Measurements from ENCODE around the gene DDX3Y.

Gene DDX3Y

GRCh38 chrY:12898604-12899003 lies 6.1 kb upstream of the DDX3Y start:
- no peak overlapping the region for H3K9ac ChIP-seq (ENCODE audit: low read depth, low read length, poor library complexity)
- no peak overlapping the region for H2AFZ ChIP-seq (ENCODE audit: low read length)
- H4K91ac ChIP-seq (ENCODE audit: low read depth, low read length, poor library complexity), result no peak overlapping the region
- no peak for DNase-seq (ENCODE audit: low spot score)
- H3K27me3 ChIP-seq (ENCODE audit: control insufficient read depth in 3 of 3, insufficient read depth in 3 of 3, low read depth in 1 of 3, low read length in 3 of 3), result no peaks in the 10 kb centered on the region
- no peaks in the 10 kb centered on the region for H3K9me3 ChIP-seq (replicated peaks in 1 of 2; ENCODE audit: control insufficient read depth in 2 of 2, insufficient read depth in 1 of 2, low read depth in 1 of 2, low read length in 2 of 2)
- no peak overlapping the region for H3K27ac ChIP-seq (replicated peaks; ENCODE audit: low read length)
- no peak overlapping the region for H2BK5ac ChIP-seq (ENCODE audit: low read length)
- H2BK15ac ChIP-seq (ENCODE audit: low read length), result no peak overlapping the region
- no CpG with 5 or more reads among the region's 2 CpGs for WGBS, 2 donors (ENCODE audit: extremely low coverage in 2 of 2, insufficient read length in 2 of 2, insufficient replicate concordance in 1 of 2)
- no peak overlapping the region for H3K4ac ChIP-seq (ENCODE audit: low read length)
- no peak overlapping the region for H3K4me2 ChIP-seq (ENCODE audit: insufficient read depth, low read length, poor library complexity, severe bottlenecking)
- no peaks in the 10 kb centered on the region for H3K36me3 ChIP-seq (replicated peaks in 1 of 2; ENCODE audit: control insufficient read depth in 2 of 2, insufficient read depth in 2 of 2, low read length in 2 of 2)
- no peak overlapping the region for H3K4me3 ChIP-seq (ENCODE audit: low read length in 2 of 2)
- no peaks in the 10 kb centered on the region for H3K79me1 ChIP-seq (ENCODE audit: low read depth, low read length)
- no peak overlapping the region for H3K14ac ChIP-seq (ENCODE audit: low read length)
- no peak overlapping the region for H2BK120ac ChIP-seq (ENCODE audit: low read depth, low read length)
- no peak overlapping the region for H2BK12ac ChIP-seq (ENCODE audit: low read length)
- no peak overlapping the region for H2AK5ac ChIP-seq (ENCODE audit: low read depth, low read length)
- H3K18ac ChIP-seq (ENCODE audit: low read length), result no peak overlapping the region
- H3K4me1 ChIP-seq (ENCODE audit: control insufficient read depth in 2 of 2, insufficient read depth in 1 of 2, low read depth in 1 of 2, low read length in 2 of 2), result no peaks in the 10 kb centered on the region
- H3K23ac ChIP-seq (ENCODE audit: low read depth, low read length, poor library complexity), result no peak overlapping the region
- H4K8ac ChIP-seq (ENCODE audit: low read depth, low read length), result no peak overlapping the region

GRCh38 chrY:12905517-12905872 lies 827 bp downstream of the DDX3Y start:
- Histone ChIP-seq H3K14ac (ENCODE audit: low read length) (no peak overlapping the region), H4K8ac (ENCODE audit: low read depth, low read length) (no peak overlapping the region), H2BK120ac (ENCODE audit: low read depth, low read length) (no peak overlapping the region), H2AFZ (ENCODE audit: low read length) (no peak overlapping the region), H2BK5ac (ENCODE audit: low read length) (no peak overlapping the region), H2BK15ac (ENCODE audit: low read length) (no peak overlapping the region), H3K27me3 (ENCODE audit: control insufficient read depth in 3 of 3, insufficient read depth in 3 of 3, low read depth in 1 of 3, low read length in 3 of 3) (no peaks in the 10 kb centered on the region), H4K91ac (ENCODE audit: low read depth, low read length, poor library complexity) (no peak overlapping the region), H3K9me3 (replicated peaks in 1 of 2; ENCODE audit: control insufficient read depth in 2 of 2, insufficient read depth in 1 of 2, low read depth in 1 of 2, low read length in 2 of 2) (no peaks in the 10 kb centered on the region), H3K9ac (ENCODE audit: low read depth, low read length, poor library complexity) (peak overlapping the region; percentile 64), H3K4me1 (ENCODE audit: control insufficient read depth in 2 of 2, insufficient read depth in 1 of 2, low read depth in 1 of 2, low read length in 2 of 2) (no peaks in the 10 kb centered on the region), H2BK12ac (ENCODE audit: low read length) (no peak overlapping the region), H3K79me1 (ENCODE audit: low read depth, low read length) (peaks cover 1% of the 10 kb centered on the region), H3K18ac (ENCODE audit: low read length) (peak overlapping the region; percentile 87), H3K36me3 (replicated peaks in 1 of 2; ENCODE audit: control insufficient read depth in 2 of 2, insufficient read depth in 2 of 2, low read length in 2 of 2) (no peaks in the 10 kb centered on the region), H3K4me2 (ENCODE audit: insufficient read depth, low read length, poor library complexity, severe bottlenecking) (peak overlapping the region; percentile 23), H3K4me3 (ENCODE audit: low read length in 2 of 2) (peak overlapping the region in 1 of 2 donors; percentile 99), H3K27ac (replicated peaks; ENCODE audit: low read length) (peak overlapping the region; percentile 78), H3K4ac (ENCODE audit: low read length) (no peak overlapping the region), H3K23ac (ENCODE audit: low read depth, low read length, poor library complexity) (no peak overlapping the region), H2AK5ac (ENCODE audit: low read depth, low read length) (no peak overlapping the region)
- WGBS, 2 donors (ENCODE audit: extremely low coverage in 2 of 2, insufficient read length in 2 of 2, insufficient replicate concordance in 1 of 2), result no CpG with 5 or more reads among the region's 19 CpGs
- DNase-seq (ENCODE audit: low spot score), result no peak

- Histone ChIP-seq H3K4me2 (ENCODE audit: insufficient read depth, low read length, poor library complexity, severe bottlenecking) (peak overlapping the region; percentile 26), H3K27ac (replicated peaks; ENCODE audit: low read length) (no peak overlapping the region), H3K14ac (ENCODE audit: low read length) (no peak overlapping the region), H3K27me3 (ENCODE audit: control insufficient read depth in 3 of 3, insufficient read depth in 3 of 3, low read depth in 1 of 3, low read length in 3 of 3) (no peaks in the 10 kb centered on the region), H2AK5ac (ENCODE audit: low read depth, low read length) (no peak overlapping the region), H2BK12ac (ENCODE audit: low read length) (no peak overlapping the region), H2BK120ac (ENCODE audit: low read depth, low read length) (no peak overlapping the region), H3K36me3 (replicated peaks in 1 of 2; ENCODE audit: control insufficient read depth in 2 of 2, insufficient read depth in 2 of 2, low read length in 2 of 2) (no peaks in the 10 kb centered on the region), H3K4ac (ENCODE audit: low read length) (no peak overlapping the region), H3K9ac (ENCODE audit: low read depth, low read length, poor library complexity) (no peak overlapping the region), H2AFZ (ENCODE audit: low read length) (no peak overlapping the region), H4K8ac (ENCODE audit: low read depth, low read length) (no peak overlapping the region), H2BK5ac (ENCODE audit: low read length) (no peak overlapping the region), H3K4me3 (ENCODE audit: low read length in 2 of 2) (peak overlapping the region in 1 of 2 donors; percentile 99), H3K9me3 (replicated peaks in 1 of 2; ENCODE audit: control insufficient read depth in 2 of 2, insufficient read depth in 1 of 2, low read depth in 1 of 2, low read length in 2 of 2) (no peaks in the 10 kb centered on the region), H3K18ac (ENCODE audit: low read length) (no peak overlapping the region), H4K91ac (ENCODE audit: low read depth, low read length, poor library complexity) (no peak overlapping the region), H2BK15ac (ENCODE audit: low read length) (no peak overlapping the region), H3K4me1 (ENCODE audit: control insufficient read depth in 2 of 2, insufficient read depth in 1 of 2, low read depth in 1 of 2, low read length in 2 of 2) (no peaks in the 10 kb centered on the region), H3K79me1 (ENCODE audit: low read depth, low read length) (peaks cover 1% of the 10 kb centered on the region), H3K23ac (ENCODE audit: low read depth, low read length, poor library complexity) (no peak overlapping the region)
- no peak for DNase-seq (ENCODE audit: low spot score)
- no CpG with 5 or more reads among the region's 15 CpGs for WGBS, 2 donors (ENCODE audit: extremely low coverage in 2 of 2, insufficient read length in 2 of 2, insufficient replicate concordance in 1 of 2)
Observed at GRCh38 chrY:12905895-12906294, 1.2 kb downstream of the DDX3Y start.

GRCh38 chrY:12913541-12913940 lies 8.9 kb downstream of the DDX3Y start:
- H3K4ac ChIP-seq (ENCODE audit: low read length), result no peak overlapping the region
- no peak overlapping the region for H2BK15ac ChIP-seq (ENCODE audit: low read length)
- no peak overlapping the region for H3K18ac ChIP-seq (ENCODE audit: low read length)
- no peak overlapping the region for H3K4me2 ChIP-seq (ENCODE audit: insufficient read depth, low read length, poor library complexity, severe bottlenecking)
- no peak overlapping the region for H2BK12ac ChIP-seq (ENCODE audit: low read length)
- H2BK120ac ChIP-seq (ENCODE audit: low read depth, low read length), result no peak overlapping the region
- H3K4me3 ChIP-seq (ENCODE audit: low read length in 2 of 2), result no peak overlapping the region
- H2AK5ac ChIP-seq (ENCODE audit: low read depth, low read length), result no peak overlapping the region
- H4K91ac ChIP-seq (ENCODE audit: low read depth, low read length, poor library complexity), result no peak overlapping the region
- no peaks in the 10 kb centered on the region for H3K4me1 ChIP-seq (ENCODE audit: control insufficient read depth in 2 of 2, insufficient read depth in 1 of 2, low read depth in 1 of 2, low read length in 2 of 2)
- H2BK5ac ChIP-seq (ENCODE audit: low read length), result no peak overlapping the region
- no peak overlapping the region for H3K27ac ChIP-seq (replicated peaks; ENCODE audit: low read length)
- WGBS, 2 donors (ENCODE audit: extremely low coverage in 2 of 2, insufficient read length in 2 of 2, insufficient replicate concordance in 1 of 2), result no CpG with 5 or more reads among the region's 4 CpGs
- no peaks in the 10 kb centered on the region for H3K27me3 ChIP-seq (ENCODE audit: control insufficient read depth in 3 of 3, insufficient read depth in 3 of 3, low read depth in 1 of 3, low read length in 3 of 3)
- H3K9ac ChIP-seq (ENCODE audit: low read depth, low read length, poor library complexity), result no peak overlapping the region
- H3K36me3 ChIP-seq (replicated peaks in 1 of 2; ENCODE audit: control insufficient read depth in 2 of 2, insufficient read depth in 2 of 2, low read length in 2 of 2), result peaks cover 0 to 6% of the 10 kb centered on the region in 2 donors
- no peaks in the 10 kb centered on the region for H3K9me3 ChIP-seq (replicated peaks in 1 of 2; ENCODE audit: control insufficient read depth in 2 of 2, insufficient read depth in 1 of 2, low read depth in 1 of 2, low read length in 2 of 2)
- H3K14ac ChIP-seq (ENCODE audit: low read length), result no peak overlapping the region
- no peak overlapping the region for H3K23ac ChIP-seq (ENCODE audit: low read depth, low read length, poor library complexity)
- H4K8ac ChIP-seq (ENCODE audit: low read depth, low read length), result no peak overlapping the region
- no peaks in the 10 kb centered on the region for H3K79me1 ChIP-seq (ENCODE audit: low read depth, low read length)
- H2AFZ ChIP-seq (ENCODE audit: low read length), result no peak overlapping the region
- no peak for DNase-seq (ENCODE audit: low spot score)

Measured in neuronal stem cell (in vitro differentiated cells).